Prostate gland (tissue), 2 donors: ENCODE results near the gene SH2D7. TPM values are rescaled to one million over a fixed set of nuclear protein-coding genes. Genes with fewer than 3 reads are reported as not detected.

Experiments
- DNase-seq: peaks from one replicate; pipeline ENCODE4 v3.0.0-alpha.2; 2019; ENCODE audit warnings: low spot score
- H3K27ac ChIP-seq, 2 donors: fragments of 200-600 bp; sonication (generic); 2 replicates each; pipeline ENCODE4 v1.5.1; 2017 to 2019
- H3K27me3 ChIP-seq: fragments of 200-600 bp; sonication (generic); replicated peaks from 2 replicates; pipeline ENCODE4 v1.5.1; 2019; ENCODE audit not compliant: insufficient read depth
- H3K36me3 ChIP-seq, 2 donors: fragments of 200-600 bp; sonication (generic); 1 replicate in 1 of 2; 2 replicates in 1 of 2; pipeline versions ENCODE4 v1.5.1 to v1.8.1; 2017 to 2019
- H3K4me1 ChIP-seq: fragments of 200-600 bp; sonication (generic); replicated peaks from 2 replicates; pipeline ENCODE4 v1.5.1; 2019
- H3K4me3 ChIP-seq, 2 donors: fragments of 200-600 bp; sonication (generic); 2 replicates each; pipeline ENCODE4 v1.5.1; 2017 to 2019
- H3K9me3 ChIP-seq: fragments of 200-600 bp; sonication (generic); 2 replicates; pipeline ENCODE4 v1.5.1; 2017
- POLR2A ChIP-seq: fragments of 450-650 bp; IDR thresholded peaks from one replicate; pipeline ENCODE4 v1.6.1; 2016; ENCODE audit warnings: antibody characterized with exemption, mild to moderate bottlenecking
- POLR2AphosphoS5 ChIP-seq: sonication (generic); formaldehyde crosslinking; IDR thresholded peaks from one replicate; pipeline ENCODE4 v1.6.1; 2017; ENCODE audit warnings: antibody characterized with exemption
- WGBS: methylation state at CpG from one replicate; pipeline ENCODE4 v1.1.5; 2018; 5-methylcytosine and 5-hydroxymethylcytosine counted together
- intact Hi-C: fragments of 100-400 bp; cut with DNase I; formaldehyde crosslinking; loops from one replicate; pipeline ENCODE4 v1.14.2; 2022
- total RNA-seq, 2 donors: library from RNA; depleted of rRNA; stranded (reverse); fragments of >200 nt; gene quantifications; one replicate each; pipeline ENCODE4 v1.1.0, GENCODE V29; 2016
- TF ChIP-seq, protein P1 (sequence below), 4 experiments: fragments of 200-600 bp in 2 of 4; fragments of 450-650 bp in 2 of 4; sonication (generic) in 2 of 4; IDR thresholded peaks; 1 replicate in 3 of 4; 2 replicates in 1 of 4; pipeline ENCODE4 v1.5.1; 2016 to 2019; ENCODE audit warnings: antibody characterized with exemption in 4 of 4, mild to moderate bottlenecking in 2 of 4, moderate library complexity in 2 of 4

The SH2D7 gene
- total RNA-seq, 2 donors from 2014 or later, result 0.28 TPM; not detected in 1

DNA sequence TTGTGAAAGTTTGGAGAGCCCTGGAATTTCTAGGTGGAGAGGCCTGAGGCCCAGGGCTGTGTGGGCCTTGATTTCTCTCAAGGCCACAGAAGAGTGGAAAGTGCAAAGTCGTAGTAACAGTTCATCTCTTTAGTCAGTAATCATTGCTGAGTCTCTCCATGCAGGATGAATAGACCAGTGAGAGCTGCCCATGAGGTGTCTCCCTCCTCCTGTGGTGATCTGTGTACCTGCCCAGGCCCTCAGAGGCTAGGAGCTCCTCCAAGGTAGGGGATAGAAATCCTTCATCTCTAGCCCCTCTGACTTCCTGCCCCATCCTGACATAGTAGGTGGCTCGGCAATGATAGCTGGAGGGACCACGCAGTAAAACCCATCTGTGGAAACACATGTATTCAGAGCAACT is 50.0 kb downstream of the SH2D7 start:
- intact Hi-C loops, result no loop called here

DNA sequence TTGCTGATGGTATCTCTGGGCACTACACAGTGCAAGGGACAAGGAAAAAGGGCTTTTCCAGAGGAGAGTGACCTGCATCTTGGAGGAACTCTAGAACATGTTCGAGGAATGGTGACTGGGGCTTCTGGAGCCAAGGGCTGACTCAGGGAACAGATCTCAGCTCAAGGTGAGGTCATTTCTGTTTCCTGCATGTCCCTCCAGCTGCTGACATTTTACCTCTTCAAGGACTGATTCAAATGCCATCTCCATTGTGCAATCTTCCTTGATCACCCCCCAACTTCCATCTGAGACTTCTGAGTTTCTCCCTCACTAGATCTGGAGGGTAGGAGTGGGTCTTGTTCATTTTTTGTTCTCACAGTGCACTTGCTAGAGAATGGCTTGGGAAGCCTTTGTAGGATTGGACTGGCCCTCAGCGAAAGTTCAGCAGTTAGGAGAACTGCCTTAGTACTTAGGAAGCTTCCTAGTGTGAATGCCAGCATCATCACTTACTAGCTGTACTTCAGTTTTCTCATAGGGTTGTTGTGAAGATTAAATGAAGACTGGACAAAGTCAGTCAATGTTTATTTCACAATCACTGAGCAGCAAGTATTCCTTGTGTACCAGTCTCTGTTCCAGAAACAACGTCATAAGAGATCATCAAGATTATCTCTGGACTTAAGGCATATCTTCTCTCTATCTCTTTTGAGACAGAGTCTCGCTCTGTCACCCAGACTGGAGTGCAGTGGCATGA is 54.2 kb downstream of the SH2D7 start:
- Histone ChIP-seq H3K36me3 (no peaks in the 10 kb centered on the region), H3K27ac (no peak overlapping the region), H3K4me3 (no peak overlapping the region), H3K9me3 (no peaks in the 10 kb centered on the region), H3K27me3 (no peaks in the 10 kb centered on the region), H3K4me1 (no peaks in the 10 kb centered on the region)
- no peak for DNase-seq
- intact Hi-C loops, result no loop called here
- TF ChIP-seq POLR2A (no peak), POLR2AphosphoS5 (no peak)
- TF ChIP-seq, protein P1, sequence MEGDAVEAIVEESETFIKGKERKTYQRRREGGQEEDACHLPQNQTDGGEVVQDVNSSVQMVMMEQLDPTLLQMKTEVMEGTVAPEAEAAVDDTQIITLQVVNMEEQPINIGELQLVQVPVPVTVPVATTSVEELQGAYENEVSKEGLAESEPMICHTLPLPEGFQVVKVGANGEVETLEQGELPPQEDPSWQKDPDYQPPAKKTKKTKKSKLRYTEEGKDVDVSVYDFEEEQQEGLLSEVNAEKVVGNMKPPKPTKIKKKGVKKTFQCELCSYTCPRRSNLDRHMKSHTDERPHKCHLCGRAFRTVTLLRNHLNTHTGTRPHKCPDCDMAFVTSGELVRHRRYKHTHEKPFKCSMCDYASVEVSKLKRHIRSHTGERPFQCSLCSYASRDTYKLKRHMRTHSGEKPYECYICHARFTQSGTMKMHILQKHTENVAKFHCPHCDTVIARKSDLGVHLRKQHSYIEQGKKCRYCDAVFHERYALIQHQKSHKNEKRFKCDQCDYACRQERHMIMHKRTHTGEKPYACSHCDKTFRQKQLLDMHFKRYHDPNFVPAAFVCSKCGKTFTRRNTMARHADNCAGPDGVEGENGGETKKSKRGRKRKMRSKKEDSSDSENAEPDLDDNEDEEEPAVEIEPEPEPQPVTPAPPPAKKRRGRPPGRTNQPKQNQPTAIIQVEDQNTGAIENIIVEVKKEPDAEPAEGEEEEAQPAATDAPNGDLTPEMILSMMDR (IDR thresholded peaks at IDR 0.05), result no peak
- 82% methylated on average over 4 of the region's 4 CpGs for WGBS

More for the DNA sequence above, 50.0 kb downstream of the SH2D7 start:
- H3K27me3 ChIP-seq, result no peaks in the 10 kb centered on the region
- TF ChIP-seq, protein P1 (IDR thresholded peaks at IDR 0.05), result no peak
- no peak for TF ChIP-seq POLR2A
- TF ChIP-seq POLR2AphosphoS5, result no peak
- H3K4me1 ChIP-seq, result no peaks in the 10 kb centered on the region
- H3K36me3 ChIP-seq, result no peaks in the 10 kb centered on the region
- no peak overlapping the region for H3K4me3 ChIP-seq
- no peak overlapping the region for H3K27ac ChIP-seq
- 80% methylated on average over 3 of the region's 3 CpGs for WGBS
- H3K9me3 ChIP-seq, result no peaks in the 10 kb centered on the region
- DNase-seq, result no peak

DNA sequence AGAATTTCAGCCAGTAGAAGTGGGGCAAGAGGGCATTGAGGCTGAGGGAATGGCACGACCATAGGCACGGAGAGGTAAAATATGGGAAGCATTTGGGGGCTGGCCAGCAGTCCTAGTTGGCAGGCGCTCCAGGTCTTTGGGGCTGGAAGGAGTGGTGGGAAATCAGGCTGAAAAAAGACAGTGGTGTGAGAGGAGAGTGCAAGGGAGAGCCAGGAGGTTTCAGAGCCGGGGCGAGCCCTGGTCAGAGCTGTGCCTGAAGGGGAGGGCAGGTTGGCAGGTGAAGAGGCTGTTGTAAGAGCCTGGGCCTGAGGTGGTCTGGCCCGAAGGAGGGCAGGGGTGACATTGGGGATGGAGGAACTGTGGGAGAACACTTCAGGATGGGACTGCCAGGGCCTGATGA is 55.2 kb downstream of the SH2D7 start:
- H3K4me1 ChIP-seq, result no peaks in the 10 kb centered on the region
- intact Hi-C loops, result no loop called here
- TF ChIP-seq POLR2A, result no peak
- no peak overlapping the region for H3K27ac ChIP-seq
- WGBS, result 86% methylated on average over 6 of the region's 6 CpGs
- no peaks in the 10 kb centered on the region for H3K27me3 ChIP-seq
- DNase-seq, result no peak
- H3K4me3 ChIP-seq, result no peak overlapping the region
- no peaks in the 10 kb centered on the region for H3K36me3 ChIP-seq
- no peaks in the 10 kb centered on the region for H3K9me3 ChIP-seq

DNA sequence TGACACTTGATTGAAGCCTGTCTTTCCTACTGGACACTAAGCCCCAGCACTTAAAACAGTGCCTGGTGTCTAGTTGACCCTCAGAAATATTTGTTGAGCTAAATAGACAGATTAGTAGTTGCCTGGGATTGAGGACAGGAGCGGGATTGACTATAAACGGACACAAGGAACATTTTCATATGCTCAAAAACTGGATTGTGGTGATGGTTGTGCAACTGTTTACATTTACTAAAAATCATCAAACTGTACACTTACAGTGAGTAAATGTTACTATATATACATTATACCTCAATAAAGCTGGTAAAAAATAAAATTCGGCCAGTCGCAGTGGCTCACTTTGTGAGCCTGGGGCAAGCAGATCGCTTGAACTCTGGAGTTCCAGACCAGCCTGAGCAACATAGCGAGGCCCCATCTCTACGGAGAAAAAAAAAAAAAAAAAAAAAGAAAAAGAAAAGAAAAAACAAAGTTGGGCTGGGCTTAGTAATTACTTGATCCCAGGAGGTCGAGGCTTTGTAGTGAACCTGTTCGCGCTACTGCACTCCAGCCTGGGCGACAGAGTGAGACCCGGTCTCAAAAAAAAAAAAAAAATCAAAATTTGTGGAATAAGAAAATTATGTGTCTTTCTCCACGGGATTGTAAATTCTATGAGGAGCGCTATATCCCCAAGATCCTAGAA is 56.2 kb downstream of the SH2D7 start:
- no peak for DNase-seq
- Histone ChIP-seq H3K4me1 (no peaks in the 10 kb centered on the region), H3K36me3 (no peaks in the 10 kb centered on the region), H3K27me3 (no peaks in the 10 kb centered on the region), H3K27ac (peak overlapping the region; percentile 61 to 74), H3K4me3 (peak overlapping the region; percentile 79 to 86), H3K9me3 (no peaks in the 10 kb centered on the region)
- intact Hi-C loops, result no loop called here
- 11% methylated on average over 14 of the region's 14 CpGs for WGBS
- TF ChIP-seq POLR2A (no peak), POLR2AphosphoS5 (no peak)
- TF ChIP-seq, protein P1 (IDR thresholded peaks at IDR 0.05), result no peak

DNA sequence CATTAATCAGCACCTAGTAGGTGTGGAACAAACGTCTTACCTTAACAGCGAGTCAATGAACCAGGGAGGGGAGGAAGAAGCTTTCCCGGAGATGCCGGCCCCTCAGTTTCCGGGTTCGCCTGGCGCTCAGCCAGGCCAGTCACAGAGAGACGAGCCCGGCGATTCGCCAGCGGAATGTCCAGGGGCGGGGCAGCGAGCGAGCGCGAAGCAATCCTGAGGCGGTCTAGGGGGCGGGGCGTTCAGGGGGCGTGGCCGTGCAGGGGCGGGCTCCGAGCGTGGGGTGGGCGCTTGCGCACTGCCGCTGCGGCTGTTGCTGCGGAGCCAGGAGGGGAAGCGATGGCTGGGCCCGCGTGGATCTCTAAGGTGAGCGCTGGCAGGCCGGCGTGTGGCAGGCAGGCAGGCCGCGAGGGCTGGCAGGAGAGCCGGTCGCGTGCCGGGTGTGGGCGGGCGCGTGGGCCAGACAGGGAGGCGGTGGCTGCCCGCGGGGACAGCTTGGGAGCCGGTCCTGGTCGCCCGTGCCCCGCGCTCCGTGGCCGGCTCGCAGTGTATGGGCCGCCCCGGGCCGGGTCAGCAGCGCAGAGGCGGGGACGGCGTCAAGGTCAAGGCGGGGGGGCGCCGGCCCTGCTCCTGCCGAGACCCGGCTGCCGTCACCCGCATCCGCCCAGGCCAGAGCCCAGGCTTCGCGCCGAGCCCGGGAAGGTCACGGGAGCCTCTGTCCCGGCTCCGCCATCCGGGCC is 56.9 kb downstream of the SH2D7 start, which contains the start of gene IDH3A:
IDH3A (plus strand) TSS at position 295 of the 737 bp plus-strand sequence; CDS start at position 337, 42 bp downstream.
- H3K27ac ChIP-seq, result peak within 1 kb of the TSS; percentile 74 to 79
- intact Hi-C loops, result no loop called here

More for the DNA sequence above, 56.9 kb downstream of the SH2D7 start, which contains the start of gene IDH3A:
- peak; percentile 99 for DNase-seq
- H3K36me3 ChIP-seq, result no peaks in the 10 kb centered on the region
- peak within 1 kb of the TSS; percentile 79 to 86 for H3K4me3 ChIP-seq
- TF ChIP-seq POLR2A (peak; percentile 88), POLR2AphosphoS5 (peak; percentile 89)
- TF ChIP-seq, protein P1 (IDR thresholded peaks at IDR 0.05), result no peak
- under 1% methylated on average over 51 of the region's 79 CpGs for WGBS
- no peaks in the 10 kb centered on the region for H3K27me3 ChIP-seq
- no peaks in the 10 kb centered on the region for H3K9me3 ChIP-seq
- H3K4me1 ChIP-seq, result no peaks in the 10 kb centered on the region
